Natural killer cell (primary cell): ENCODE results near the gene KRT35. TPM values are rescaled to one million over a fixed set of nuclear protein-coding genes. Genes with fewer than 3 reads are reported as not detected.

Experiments
- ATAC-seq, 3 donors: fragments of 150-1000 bp in 2 of 3; fragments of 200-7000 bp in 1 of 3; cut with Tn5 transposase; 1 replicate in 1 of 3; 2 replicates in 2 of 3; pipeline ENCODE4 v1.10.0; 2021; ENCODE audit warnings: mild to moderate bottlenecking in 2 of 3, moderate library complexity in 2 of 3
- DNase-seq, 2 donors: peaks; one replicate each; pipeline versions ENCODE4 v3.0.0 to v3.0.0-alpha.2; 2013 to 2021; ENCODE audit warnings: mixed read lengths in 1 of 2
- H3K27ac ChIP-seq: one replicate; pipeline ENCODE4 v1.5.1; 2013; ENCODE audit warnings: mild to moderate bottlenecking, low read length
- H3K27me3 ChIP-seq: one replicate; pipeline ENCODE4 v1.6.1; 2013; ENCODE audit warnings: low read length; ENCODE audit not compliant: control insufficient read depth, insufficient read depth
- H3K36me3 ChIP-seq: one replicate; pipeline ENCODE4 v1.6.1; 2013; ENCODE audit warnings: low read length; ENCODE audit not compliant: control insufficient read depth, insufficient read depth
- H3K4me1 ChIP-seq: one replicate; pipeline ENCODE4 v1.6.1; 2013; ENCODE audit warnings: low read length; ENCODE audit not compliant: control insufficient read depth, insufficient read depth
- H3K4me3 ChIP-seq: one replicate; pipeline ENCODE4 v1.5.1; 2013; ENCODE audit warnings: low read length
- H3K9me3 ChIP-seq: one replicate; pipeline ENCODE4 v1.6.1; 2013; ENCODE audit warnings: low read length; ENCODE audit not compliant: control insufficient read depth, insufficient read depth
- H3K27ac Mint-ChIP-seq, 2 donors: one replicate each; pipeline ENCODE4 v1.8.0; 2022; ENCODE audit warnings: mild to moderate bottlenecking in 2 of 2, mixed read lengths in 2 of 2, moderate library complexity in 1 of 2
- H3K27me3 Mint-ChIP-seq, 2 donors: one replicate each; pipeline ENCODE4 v1.8.0; 2022; ENCODE audit warnings: low read depth in 2 of 2, mixed read lengths in 2 of 2
- H3K36me3 Mint-ChIP-seq: one replicate; pipeline ENCODE4 v1.8.0; 2022; ENCODE audit warnings: mixed read lengths
- H3K4me1 Mint-ChIP-seq, 2 donors: one replicate each; pipeline ENCODE4 v1.8.0; 2022; ENCODE audit warnings: mixed read lengths in 2 of 2
- H3K4me3 Mint-ChIP-seq: one replicate; pipeline ENCODE4 v1.8.0; 2022; ENCODE audit warnings: mild to moderate bottlenecking, moderate library complexity, mixed read lengths
- H3K9me3 Mint-ChIP-seq, 2 donors: one replicate each; pipeline ENCODE4 v1.8.0; 2022; ENCODE audit warnings: mixed read lengths in 2 of 2
- CTCF ChIP-seq: fragments of 200-600 bp; IDR thresholded peaks from one replicate; pipeline ENCODE4 v1.8.0; 2022; ENCODE audit warnings: antibody characterized with exemption
- WGBS: methylation state at CpG from one replicate; pipeline ENCODE4 v1.1.7; 2013; ENCODE audit warnings: missing lambda C conversion rate; ENCODE audit not compliant: insufficient coverage; 5-methylcytosine and 5-hydroxymethylcytosine counted together
- intact Hi-C: fragments of 100-400 bp; cut with micrococcal nuclease; formaldehyde crosslinking; loops from one replicate; pipeline ENCODE4 v1.14.2; 2022
- total RNA-seq, 4 donors: library from RNA; stranded (reverse); fragments of 120-200 nt in 1 of 4; gene quantifications; one replicate each; pipeline versions ENCODE4 v1.2.3 to v1.2.4, GENCODE V29; 2013 to 2022

Gene KRT35
- total RNA-seq, 3 donors from 2014 or later (not counting 1 experiment from before 2014, with no cell fraction given) = not detected

GRCh38 chr17:41486316-41486715 is 5.4 kb upstream of the KRT35 start:
- DNase-seq = no peak
- no peak for TF ChIP-seq CTCF
- Mint-ChIP-seq H3K9me3 (no peaks in the 10 kb centered on the region), H3K4me3 (no peak overlapping the region), H3K27me3 (peaks cover 2 to 6% of the 10 kb centered on the region in 2 donors), H3K36me3 (no peaks in the 10 kb centered on the region), H3K4me1 (no peaks in the 10 kb centered on the region), H3K27ac (no peak overlapping the region)
- no peak for ATAC-seq
- H3K36me3 ChIP-seq = no peaks in the 10 kb centered on the region
- WGBS = 92% methylated on average over 13 of the region's 13 CpGs
- H3K9me3 ChIP-seq = no peaks in the 10 kb centered on the region
- intact Hi-C loops = no loop called here
- no peak overlapping the region for H3K4me3 ChIP-seq
- H3K27me3 ChIP-seq = no peaks in the 10 kb centered on the region
- no peak overlapping the region for H3K27ac ChIP-seq
- peaks cover 5% of the 10 kb centered on the region for H3K4me1 ChIP-seq

GRCh38 chr17:41484920-41485904 is 4.3 kb upstream of the KRT35 start:
- intact Hi-C loops = no loop called here
- no peaks in the 10 kb centered on the region for H3K27me3 ChIP-seq
- peaks cover 4% of the 10 kb centered on the region for H3K4me1 ChIP-seq
- TF ChIP-seq CTCF = no peak
- Mint-ChIP-seq H3K4me3 (no peak overlapping the region), H3K4me1 (no peaks in the 10 kb centered on the region), H3K27ac (no peak overlapping the region), H3K9me3 (no peaks in the 10 kb centered on the region), H3K27me3 (peaks cover 2 to 6% of the 10 kb centered on the region in 2 donors), H3K36me3 (no peaks in the 10 kb centered on the region)
- H3K4me3 ChIP-seq = no peak overlapping the region
- ATAC-seq (no peak), DNase-seq (no peak)
- no peak overlapping the region for H3K27ac ChIP-seq
- H3K9me3 ChIP-seq = no peaks in the 10 kb centered on the region
- 90% methylated on average over 8 of the region's 8 CpGs for WGBS
- no peaks in the 10 kb centered on the region for H3K36me3 ChIP-seq

- Histone ChIP-seq H3K36me3 (no peaks in the 10 kb centered on the region), H3K27me3 (no peaks in the 10 kb centered on the region), H3K9me3 (no peaks in the 10 kb centered on the region), H3K27ac (no peak overlapping the region), H3K4me1 (no peaks in the 10 kb centered on the region), H3K4me3 (no peak overlapping the region)
- Mint-ChIP-seq H3K9me3 (no peaks in the 10 kb centered on the region), H3K4me1 (no peaks in the 10 kb centered on the region), H3K27me3 (peaks cover 2 to 6% of the 10 kb centered on the region in 2 donors), H3K4me3 (no peak overlapping the region), H3K27ac (no peak overlapping the region), H3K36me3 (no peaks in the 10 kb centered on the region)
- intact Hi-C loops = no loop called here
- ATAC-seq (peak in 1 of 3 donors; percentile 15), DNase-seq (no peak)
- TF ChIP-seq CTCF = no peak
- 90% methylated on average over 5 of the region's 7 CpGs for WGBS
Observed at GRCh38 chr17:41483991-41484826, 3.3 kb upstream of the KRT35 start.
